GM23248 (cell line): Measurements from ENCODE around the gene PARD3B. TPM values are rescaled to one million over a fixed set of nuclear protein-coding genes. Genes with fewer than 3 reads are reported as not detected.

Experiments used
- DNase-seq: peaks from one replicate; pipeline ENCODE4 v3.0.0-alpha.2; 2015
- H2AFZ ChIP-seq: fragments of 200-600 bp; sonication (generic); 2 replicates; pipeline ENCODE4 v1.6.1; 2016; ENCODE audit warnings: antibody characterized with exemption
- H3F3A ChIP-seq: fragments of 200-600 bp; sonication (generic); 2 replicates; pipeline ENCODE4 v1.6.1; 2016; ENCODE audit warnings: mild to moderate bottlenecking, antibody characterized with exemption, mixed run types; ENCODE audit not compliant: insufficient read depth
- H3K27ac ChIP-seq: fragments of 200-600 bp; sonication (generic); 2 replicates; pipeline ENCODE4 v1.5.1; 2016; ENCODE audit warnings: mild to moderate bottlenecking
- H3K27me3 ChIP-seq: fragments of 200-600 bp; sonication (generic); replicated peaks from 2 replicates; pipeline ENCODE4 v1.6.1; 2016; ENCODE audit warnings: mild to moderate bottlenecking; ENCODE audit not compliant: insufficient read depth
- H3K36me3 ChIP-seq: fragments of 200-600 bp; sonication (generic); 2 replicates; pipeline ENCODE4 v1.6.1; 2016; ENCODE audit warnings: low read depth, mild to moderate bottlenecking
- H3K4me1 ChIP-seq: fragments of 200-600 bp; sonication (generic); 2 replicates; pipeline ENCODE4 v1.6.1; 2016; ENCODE audit warnings: mild to moderate bottlenecking; ENCODE audit not compliant: insufficient read depth
- H3K4me2 ChIP-seq: fragments of 200-600 bp; sonication (generic); one replicate; pipeline ENCODE4 v1.6.1; 2016; ENCODE audit warnings: mild to moderate bottlenecking; ENCODE audit not compliant: unreplicated experiment
- H3K4me3 ChIP-seq: fragments of 200-600 bp; sonication (generic); 2 replicates; pipeline ENCODE4 v1.5.1; 2016; ENCODE audit warnings: mild to moderate bottlenecking
- H3K79me2 ChIP-seq: fragments of 200-600 bp; sonication (generic); 2 replicates; pipeline ENCODE4 v1.6.1; 2016; ENCODE audit warnings: mild to moderate bottlenecking; ENCODE audit not compliant: insufficient read depth
- H3K9ac ChIP-seq: fragments of 200-600 bp; sonication (generic); 2 replicates; pipeline ENCODE4 v1.6.1; 2016; ENCODE audit warnings: mild to moderate bottlenecking
- H3K9me2 ChIP-seq: fragments of 200-600 bp; sonication (generic); 2 replicates; pipeline ENCODE4 v1.6.1; 2016; ENCODE audit warnings: mixed run types, mild to moderate bottlenecking, moderate library complexity; ENCODE audit not compliant: insufficient read depth
- H3K9me3 ChIP-seq: fragments of 200-600 bp; sonication (generic); one replicate; pipeline ENCODE4 v1.6.1; 2017; ENCODE audit warnings: low read depth
- H4K20me1 ChIP-seq: fragments of 200-600 bp; sonication (generic); 2 replicates; pipeline ENCODE4 v1.6.0; 2016; ENCODE audit not compliant: insufficient read depth
- EZH2 ChIP-seq: fragments of 200-600 bp; sonication (generic); IDR thresholded peaks from 2 replicates; pipeline ENCODE4 v1.6.1; 2018; ENCODE audit warnings: antibody characterized with exemption, mild to moderate bottlenecking; ENCODE audit not compliant: insufficient read depth, poor library complexity, severe bottlenecking
- EZH2phosphoT487 ChIP-seq: fragments of 200-600 bp; sonication (generic); IDR thresholded peaks from 2 replicates; pipeline ENCODE4 v1.6.1; 2018; ENCODE audit warnings: antibody characterized with exemption, moderate library complexity, mild to moderate bottlenecking, low read depth; ENCODE audit not compliant: insufficient read depth
- WGBS, 2 experiments: methylation state at CpG; one replicate each; pipeline ENCODE4 v1.1.6; 2015 to 2017; ENCODE audit warnings: low lambda C conversion rate in 2 of 2, low coverage in 1 of 2; ENCODE audit errors: missing lambda C conversion rate in 2 of 2; 5-methylcytosine and 5-hydroxymethylcytosine counted together
- in situ Hi-C: fragments of 300-500 bp; cut with MboI; formaldehyde crosslinking; loops from 2 replicates; pipeline ENCODE4 v1.15.0; 2020
- polyA plus RNA-seq: library from polyadenylated mRNA; unstranded; fragments of >200 nt; fragmentation: Nextera tagmentation; extraction: Ambion mirVana; gene quantifications from 2 replicates; pipeline ENCODE4 v1.2.1, GENCODE V29; 2016
- total RNA-seq: library from RNA; depleted of rRNA; stranded (reverse); fragments of >200 nt; shearing (Covaris generic); gene quantifications from 2 replicates; pipeline ENCODE4 v1.2.3, GENCODE V29; 2014

Gene PARD3B
- total and polyA plus RNA-seq, 2 experiments from 2014 or later: 2.5 to 6.9 TPM

- in situ Hi-C loops: no loop called here
- H3K27ac ChIP-seq: no peak overlapping the region
- TF ChIP-seq EZH2 (no peak), EZH2phosphoT487 (no peak)
- no peak overlapping the region for H2AFZ ChIP-seq
- H3K4me1 ChIP-seq: peaks cover 5% of the 10 kb centered on the region
- no peaks in the 10 kb centered on the region for H3K27me3 ChIP-seq
- H3K79me2 ChIP-seq: no peaks in the 10 kb centered on the region
- no peaks in the 10 kb centered on the region for H4K20me1 ChIP-seq
- no peak overlapping the region for H3K4me2 ChIP-seq
- no peaks in the 10 kb centered on the region for H3K9me2 ChIP-seq
- 65 to 68% methylated on average over 3 of the region's 3 CpGs for WGBS, 2 experiments
- H3F3A ChIP-seq: peaks cover 4% of the 10 kb centered on the region; the same call in 1 of the 2 replicates
- DNase-seq: no peak
- H3K9ac ChIP-seq: no peak overlapping the region
- H3K36me3 ChIP-seq: no peaks in the 10 kb centered on the region
- H3K4me3 ChIP-seq: no peak overlapping the region
- no peaks in the 10 kb centered on the region for H3K9me3 ChIP-seq
These were observed 840.8 kb downstream of the PARD3B start for GRCh38 chr2:205386109-205386508.

- Histone ChIP-seq H2AFZ (no peak overlapping the region), H3K9ac (no peak overlapping the region), H3K27me3 (no peaks in the 10 kb centered on the region), H3K9me2 (no peaks in the 10 kb centered on the region), H3K27ac (no peak overlapping the region), H3F3A (no peaks in the 10 kb centered on the region), H3K9me3 (no peaks in the 10 kb centered on the region), H3K36me3 (no peaks in the 10 kb centered on the region), H3K4me2 (no peak overlapping the region), H3K79me2 (no peaks in the 10 kb centered on the region), H3K4me1 (peaks cover 5% of the 10 kb centered on the region), H3K4me3 (no peak overlapping the region), H4K20me1 (no peaks in the 10 kb centered on the region)
- in situ Hi-C loops: no loop called here
- TF ChIP-seq EZH2 (no peak), EZH2phosphoT487 (no peak)
- WGBS, 2 experiments: 72 to 74% methylated on average over 5 of the region's 5 CpGs
- no peak for DNase-seq
These were observed 842.2 kb downstream of the PARD3B start for GRCh38 chr2:205387350-205388055.

GRCh38 chr2:205390866-205391265, 845.6 kb downstream of the PARD3B start:
- peaks cover 4% of the 10 kb centered on the region for H3K4me1 ChIP-seq
- H3K79me2 ChIP-seq: no peaks in the 10 kb centered on the region
- H3K27me3 ChIP-seq: no peaks in the 10 kb centered on the region
- no peak overlapping the region for H3K9ac ChIP-seq
- H3K27ac ChIP-seq: no peak overlapping the region
- WGBS, 2 experiments: 83 to 89% methylated on average over 4 of the region's 4 CpGs
- H3K4me2 ChIP-seq: no peak overlapping the region
- no peaks in the 10 kb centered on the region for H4K20me1 ChIP-seq
- in situ Hi-C loops: no loop called here
- H3K9me2 ChIP-seq: no peaks in the 10 kb centered on the region
- H3K9me3 ChIP-seq: no peaks in the 10 kb centered on the region
- TF ChIP-seq EZH2 (no peak), EZH2phosphoT487 (no peak)
- H3K4me3 ChIP-seq: no peak overlapping the region
- DNase-seq: no peak
- H3F3A ChIP-seq: no peaks in the 10 kb centered on the region
- no peak overlapping the region for H2AFZ ChIP-seq
- no peaks in the 10 kb centered on the region for H3K36me3 ChIP-seq

- Histone ChIP-seq H3F3A (peaks cover 19% of the 10 kb centered on the region), H3K27ac (no peak overlapping the region), H4K20me1 (no peaks in the 10 kb centered on the region), H3K9ac (no peak overlapping the region), H3K4me2 (no peak overlapping the region), H3K36me3 (no peaks in the 10 kb centered on the region), H3K9me3 (no peaks in the 10 kb centered on the region), H3K4me3 (no peak overlapping the region), H3K79me2 (no peaks in the 10 kb centered on the region), H2AFZ (no peak overlapping the region), H3K27me3 (no peaks in the 10 kb centered on the region), H3K9me2 (no peaks in the 10 kb centered on the region), H3K4me1 (peaks cover 29% of the 10 kb centered on the region)
- DNase-seq: no peak
- in situ Hi-C loops: no loop called here
- no peak for TF ChIP-seq EZH2
- no peak for TF ChIP-seq EZH2phosphoT487
- 96 to 99% methylated on average over 6 of the region's 6 CpGs for WGBS, 2 experiments
These were observed 856.2 kb downstream of the PARD3B start for GRCh38 chr2:205401511-205401910.
